HepG2 (cell line): ENCODE measurements around the gene SCYGR5. TPM values are rescaled to one million over a fixed set of nuclear protein-coding genes. Genes with fewer than 3 reads are reported as not detected.
A peak's percentile ranks its signal among the peaks of the same experiment; 100 is the strongest.

Source experiments
- ATAD3A ChIP-seq: sonication (generic); formaldehyde crosslinking; IDR thresholded peaks from 2 replicates; pipeline ENCODE4 v1.4.0; 2020; ENCODE audit warnings: missing genetic modification reagents
- CBFB ChIP-seq: sonication (generic); formaldehyde crosslinking; IDR thresholded peaks from 2 replicates; pipeline ENCODE4 v1.4.0; 2020; ENCODE audit warnings: missing genetic modification reagents
- CREM ChIP-seq, 2 experiments: sonication (generic) in 1 of 2; formaldehyde crosslinking in 1 of 2; IDR thresholded peaks; 2 replicates each; pipeline versions ENCODE4 v1.4.0 to v1.6.1; 2016 to 2020; ENCODE audit warnings: antibody characterized with exemption in 1 of 2, mild to moderate bottlenecking in 1 of 2, missing genetic modification reagents in 1 of 2
- EED ChIP-seq: sonication (generic); formaldehyde crosslinking; IDR thresholded peaks from 2 replicates; pipeline ENCODE4 v1.5.0; 2020; ENCODE audit warnings: mild to moderate bottlenecking, missing genetic modification reagents
- ELF1 ChIP-seq: sonication (generic); formaldehyde crosslinking; IDR thresholded peaks from 2 replicates; pipeline ENCODE4 v1.4.0; 2020; ENCODE audit warnings: missing genetic modification reagents
- NR1H2 ChIP-seq: sonication (generic); formaldehyde crosslinking; IDR thresholded peaks from 2 replicates; pipeline ENCODE4 v1.8.1; 2022; ENCODE audit warnings: low read depth, missing genetic modification reagents, borderline replicate concordance
- POGZ ChIP-seq: sonication (generic); formaldehyde crosslinking; IDR thresholded peaks from 2 replicates; pipeline ENCODE4 v1.4.0; 2020; ENCODE audit warnings: mild to moderate bottlenecking, missing genetic modification reagents
- PPARG ChIP-seq: conservative IDR thresholded peaks from 2 replicates; pipeline ENCODE4 v1.6.1; 2016; ENCODE audit warnings: missing biosample characterization, missing genetic modification reagents
- RNF2 ChIP-seq: fragments of 450-650 bp; conservative IDR thresholded peaks from 2 replicates; pipeline ENCODE4 v1.6.1; 2016; ENCODE audit warnings: low read depth
- SMAD1 ChIP-seq: sonication (generic); formaldehyde crosslinking; IDR thresholded peaks from 2 replicates; pipeline ENCODE4 v1.4.0; 2020; ENCODE audit warnings: missing genetic modification reagents, low read depth, mild to moderate bottlenecking, borderline replicate concordance
- SMYD3 ChIP-seq: sonication (generic); formaldehyde crosslinking; IDR thresholded peaks from 2 replicates; pipeline ENCODE4 v1.8.1; 2023; ENCODE audit warnings: mild to moderate bottlenecking, missing genetic modification reagents
- SP4 ChIP-seq: sonication (generic); formaldehyde crosslinking; IDR thresholded peaks from 2 replicates; pipeline ENCODE4 v1.8.1; 2023; ENCODE audit warnings: mild to moderate bottlenecking, missing genetic modification reagents
- TCF7 ChIP-seq: sonication (generic); IDR thresholded peaks from 2 replicates; pipeline ENCODE4 v1.6.1; 2016; ENCODE audit warnings: antibody characterized with exemption, low read depth
- TEAD3 ChIP-seq: optimal IDR thresholded peaks from 2 replicates; pipeline ENCODE3; 2016; ENCODE audit warnings: borderline replicate concordance
- ZNF549 ChIP-seq: sonication (generic); formaldehyde crosslinking; IDR thresholded peaks from 2 replicates; pipeline ENCODE4 v1.5.0; 2020; ENCODE audit warnings: missing genetic modification reagents
- ZNF616 ChIP-seq: sonication (generic); formaldehyde crosslinking; IDR thresholded peaks from 2 replicates; pipeline ENCODE4 v1.5.0; 2020; ENCODE audit warnings: low read depth, mild to moderate bottlenecking, missing genetic modification reagents
- ZNF766 ChIP-seq: sonication (generic); formaldehyde crosslinking; IDR thresholded peaks from 2 replicates; pipeline ENCODE4 v1.5.0; 2020; ENCODE audit warnings: missing genetic modification reagents, borderline replicate concordance
- ZNF780A ChIP-seq: sonication (generic); formaldehyde crosslinking; IDR thresholded peaks from 2 replicates; pipeline ENCODE4 v1.8.0; 2022; ENCODE audit warnings: mild to moderate bottlenecking, missing genetic modification reagents, moderate library complexity
- polyA plus RNA-seq, 8 experiments: library from polyadenylated mRNA; depleted of rRNA in 3 of 8; stranded (reverse) in 7 of 8; unstranded in 1 of 8; fragments of >200 nt; fragmentation: Illumina TruSeq in 4 of 8; extraction: Trizol in 4 of 8; gene quantifications; 2 replicates each; pipeline versions ENCODE4 v1.2.1 to v1.2.3, GENCODE V29; 2011 to 2016; ENCODE audit warnings: low read depth in 4 of 8, missing spikeins in 1 of 8, mixed read lengths in 1 of 8; ENCODE audit not compliant: insufficient read depth in 1 of 8
- total RNA-seq, 5 experiments: library from RNA; depleted of rRNA; stranded (reverse); fragments of >200 nt; fragmentation: Illumina TruSeq; extraction: Trizol; gene quantifications; 2 replicates each; pipeline ENCODE4 v1.2.3, GENCODE V29; 2016; ENCODE audit warnings: low read depth in 1 of 5
- TF ChIP-seq, protein P1 (sequence below): sonication (generic); formaldehyde crosslinking; IDR thresholded peaks from 2 replicates; pipeline ENCODE4 v1.5.0; 2020; ENCODE audit warnings: mild to moderate bottlenecking, missing genetic modification reagents, borderline replicate concordance
- TF ChIP-seq, protein P2 (sequence below): sonication (generic); formaldehyde crosslinking; IDR thresholded peaks from 2 replicates; pipeline ENCODE4 v1.4.0; 2020; ENCODE audit warnings: missing genetic modification reagents
- TF ChIP-seq, protein P3 (sequence below), 2 experiments: IDR thresholded peaks; 2 replicates each; pipeline ENCODE4 v1.6.1; 2011 to 2012; ENCODE audit warnings: low read length in 2 of 2, borderline replicate concordance in 1 of 2, low read depth in 1 of 2, mild to moderate bottlenecking in 1 of 2, moderate library complexity in 1 of 2
- TF ChIP-seq, protein P4 (sequence below): sonication (generic); formaldehyde crosslinking; IDR thresholded peaks from 2 replicates; pipeline ENCODE4 v1.4.0; 2020; ENCODE audit warnings: missing genetic modification reagents, low read depth, mild to moderate bottlenecking, borderline replicate concordance
- TF ChIP-seq, protein P5 (sequence below): sonication (generic); formaldehyde crosslinking; IDR thresholded peaks from 2 replicates; pipeline ENCODE4 v1.4.0; 2020; ENCODE audit warnings: mild to moderate bottlenecking, missing genetic modification reagents

SCYGR5 gene
- total and polyA plus RNA-seq, 2 of the 13 experiments (the other 11 are each of a cell fraction or from before 2014, with no cell fraction given): not detected

DNA sequence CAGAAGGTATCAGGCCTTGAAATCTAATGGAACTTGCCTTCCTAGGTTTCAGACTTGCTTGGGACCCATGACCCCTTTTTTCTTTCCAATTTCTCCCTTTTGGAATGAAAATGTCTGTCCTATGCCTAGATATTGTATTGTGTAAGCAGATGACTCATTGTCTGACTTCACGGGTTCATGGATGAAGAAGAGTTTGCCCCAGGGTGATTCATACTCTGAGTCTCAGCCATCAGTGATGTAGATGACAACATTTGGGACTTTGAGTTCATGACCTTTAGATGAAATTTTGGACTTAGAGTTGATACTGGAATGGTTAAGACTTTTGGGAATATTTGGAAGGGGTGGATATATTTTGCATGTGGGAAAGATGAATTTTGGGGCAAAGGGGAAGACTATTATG is 11.2 kb upstream of the SCYGR5 start (continued):
- TF ChIP-seq CBFB (no peak), ZNF780A (no peak), EED (CRISPR knock-in tag) (no peak), ZNF766 (CRISPR knock-in tag) (no peak), CREM (IDR thresholded peaks at IDR 0.05) (0 out of 2 replicates have a peak, but pooled peaks have one; percentile 12), CREM (CRISPR knock-in tag; IDR thresholded peaks at IDR 0.05) (no peak), SP4 (no peak), TCF7 (peak; percentile 21; the same call in 1 of the 2 replicates), ATAD3A (CRISPR knock-in tag) (no peak), SMYD3 (CRISPR knock-in tag) (no peak), SMAD1 (no peak), ELF1 (CRISPR knock-in tag) (no peak), ZNF616 (CRISPR knock-in tag) (no peak), ZNF549 (CRISPR knock-in tag) (no peak), RNF2 (no peak), PPARG (CRISPR knock-in tag) (0 out of 2 replicates have a peak, but pooled peaks have one; percentile 54), TEAD3 (CRISPR knock-in tag) (no peak), NR1H2 (CRISPR knock-in tag) (no peak), POGZ (CRISPR knock-in tag) (0 out of 2 replicates have a peak, but pooled peaks have one; percentile 20)
- TF ChIP-seq, protein P1, sequence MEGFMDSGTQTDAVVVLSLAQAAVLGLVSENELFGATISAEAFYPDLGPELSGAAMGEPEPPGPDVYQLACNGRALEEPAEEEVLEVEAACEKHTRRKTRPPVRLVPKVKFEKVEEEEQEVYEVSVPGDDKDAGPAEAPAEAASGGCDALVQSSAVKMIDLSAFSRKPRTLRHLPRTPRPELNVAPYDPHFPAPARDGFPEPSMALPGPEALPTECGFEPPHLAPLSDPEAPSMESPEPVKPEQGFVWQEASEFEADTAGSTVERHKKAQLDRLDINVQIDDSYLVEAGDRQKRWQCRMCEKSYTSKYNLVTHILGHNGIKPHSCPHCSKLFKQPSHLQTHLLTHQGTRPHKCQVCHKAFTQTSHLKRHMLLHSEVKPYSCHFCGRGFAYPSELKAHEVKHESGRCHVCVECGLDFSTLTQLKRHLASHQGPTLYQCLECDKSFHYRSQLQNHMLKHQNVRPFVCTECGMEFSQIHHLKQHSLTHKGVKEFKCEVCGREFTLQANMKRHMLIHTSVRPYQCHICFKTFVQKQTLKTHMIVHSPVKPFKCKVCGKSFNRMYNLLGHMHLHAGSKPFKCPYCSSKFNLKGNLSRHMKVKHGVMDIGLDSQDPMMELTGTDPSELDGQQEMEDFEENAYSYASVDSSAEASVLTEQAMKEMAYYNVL (CRISPR knock-in tag): no peak
- TF ChIP-seq, protein P2, sequence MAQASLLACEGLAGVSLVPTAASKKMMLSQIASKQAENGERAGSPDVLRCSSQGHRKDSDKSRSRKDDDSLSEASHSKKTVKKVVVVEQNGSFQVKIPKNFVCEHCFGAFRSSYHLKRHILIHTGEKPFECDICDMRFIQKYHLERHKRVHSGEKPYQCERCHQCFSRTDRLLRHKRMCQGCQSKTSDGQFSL (CRISPR knock-in tag): no peak
- TF ChIP-seq, protein P3, sequence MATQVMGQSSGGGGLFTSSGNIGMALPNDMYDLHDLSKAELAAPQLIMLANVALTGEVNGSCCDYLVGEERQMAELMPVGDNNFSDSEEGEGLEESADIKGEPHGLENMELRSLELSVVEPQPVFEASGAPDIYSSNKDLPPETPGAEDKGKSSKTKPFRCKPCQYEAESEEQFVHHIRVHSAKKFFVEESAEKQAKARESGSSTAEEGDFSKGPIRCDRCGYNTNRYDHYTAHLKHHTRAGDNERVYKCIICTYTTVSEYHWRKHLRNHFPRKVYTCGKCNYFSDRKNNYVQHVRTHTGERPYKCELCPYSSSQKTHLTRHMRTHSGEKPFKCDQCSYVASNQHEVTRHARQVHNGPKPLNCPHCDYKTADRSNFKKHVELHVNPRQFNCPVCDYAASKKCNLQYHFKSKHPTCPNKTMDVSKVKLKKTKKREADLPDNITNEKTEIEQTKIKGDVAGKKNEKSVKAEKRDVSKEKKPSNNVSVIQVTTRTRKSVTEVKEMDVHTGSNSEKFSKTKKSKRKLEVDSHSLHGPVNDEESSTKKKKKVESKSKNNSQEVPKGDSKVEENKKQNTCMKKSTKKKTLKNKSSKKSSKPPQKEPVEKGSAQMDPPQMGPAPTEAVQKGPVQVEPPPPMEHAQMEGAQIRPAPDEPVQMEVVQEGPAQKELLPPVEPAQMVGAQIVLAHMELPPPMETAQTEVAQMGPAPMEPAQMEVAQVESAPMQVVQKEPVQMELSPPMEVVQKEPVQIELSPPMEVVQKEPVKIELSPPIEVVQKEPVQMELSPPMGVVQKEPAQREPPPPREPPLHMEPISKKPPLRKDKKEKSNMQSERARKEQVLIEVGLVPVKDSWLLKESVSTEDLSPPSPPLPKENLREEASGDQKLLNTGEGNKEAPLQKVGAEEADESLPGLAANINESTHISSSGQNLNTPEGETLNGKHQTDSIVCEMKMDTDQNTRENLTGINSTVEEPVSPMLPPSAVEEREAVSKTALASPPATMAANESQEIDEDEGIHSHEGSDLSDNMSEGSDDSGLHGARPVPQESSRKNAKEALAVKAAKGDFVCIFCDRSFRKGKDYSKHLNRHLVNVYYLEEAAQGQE (IDR thresholded peaks at IDR 0.05; ENCODE audit: borderline replicate concordance in 1 of 2, low read depth in 1 of 2, low read length in 2 of 2): no peak
- TF ChIP-seq, protein P4, sequence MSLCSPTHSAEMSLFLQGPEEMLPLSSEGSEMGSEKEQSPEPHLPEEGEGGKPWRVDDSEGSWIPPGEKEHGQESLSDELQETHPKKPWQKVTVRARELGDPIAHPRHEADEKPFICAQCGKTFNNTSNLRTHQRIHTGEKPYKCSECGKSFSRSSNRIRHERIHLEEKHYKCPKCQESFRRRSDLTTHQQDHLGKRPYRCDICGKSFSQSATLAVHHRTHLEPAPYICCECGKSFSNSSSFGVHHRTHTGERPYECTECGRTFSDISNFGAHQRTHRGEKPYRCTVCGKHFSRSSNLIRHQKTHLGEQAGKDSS (CRISPR knock-in tag): no peak
- TF ChIP-seq, protein P5, sequence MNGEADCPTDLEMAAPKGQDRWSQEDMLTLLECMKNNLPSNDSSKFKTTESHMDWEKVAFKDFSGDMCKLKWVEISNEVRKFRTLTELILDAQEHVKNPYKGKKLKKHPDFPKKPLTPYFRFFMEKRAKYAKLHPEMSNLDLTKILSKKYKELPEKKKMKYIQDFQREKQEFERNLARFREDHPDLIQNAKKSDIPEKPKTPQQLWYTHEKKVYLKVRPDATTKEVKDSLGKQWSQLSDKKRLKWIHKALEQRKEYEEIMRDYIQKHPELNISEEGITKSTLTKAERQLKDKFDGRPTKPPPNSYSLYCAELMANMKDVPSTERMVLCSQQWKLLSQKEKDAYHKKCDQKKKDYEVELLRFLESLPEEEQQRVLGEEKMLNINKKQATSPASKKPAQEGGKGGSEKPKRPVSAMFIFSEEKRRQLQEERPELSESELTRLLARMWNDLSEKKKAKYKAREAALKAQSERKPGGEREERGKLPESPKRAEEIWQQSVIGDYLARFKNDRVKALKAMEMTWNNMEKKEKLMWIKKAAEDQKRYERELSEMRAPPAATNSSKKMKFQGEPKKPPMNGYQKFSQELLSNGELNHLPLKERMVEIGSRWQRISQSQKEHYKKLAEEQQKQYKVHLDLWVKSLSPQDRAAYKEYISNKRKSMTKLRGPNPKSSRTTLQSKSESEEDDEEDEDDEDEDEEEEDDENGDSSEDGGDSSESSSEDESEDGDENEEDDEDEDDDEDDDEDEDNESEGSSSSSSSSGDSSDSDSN (CRISPR knock-in tag): no peak
